GM19455 (cell line): ENCODE measurements around the gene HBZ.
"Not testable (repeated sequence)": the region's sequence is repeated elsewhere in the genome, so short reads cannot be mapped to it uniquely, and the experiment has no call there.

Source experiments
- ATAC-seq: cut with Tn5 transposase; IDR thresholded peaks from one replicate; pipeline ENCODE4 v1.9.1; 2021; ENCODE audit not compliant: unreplicated experiment

HBZ gene

DNA sequence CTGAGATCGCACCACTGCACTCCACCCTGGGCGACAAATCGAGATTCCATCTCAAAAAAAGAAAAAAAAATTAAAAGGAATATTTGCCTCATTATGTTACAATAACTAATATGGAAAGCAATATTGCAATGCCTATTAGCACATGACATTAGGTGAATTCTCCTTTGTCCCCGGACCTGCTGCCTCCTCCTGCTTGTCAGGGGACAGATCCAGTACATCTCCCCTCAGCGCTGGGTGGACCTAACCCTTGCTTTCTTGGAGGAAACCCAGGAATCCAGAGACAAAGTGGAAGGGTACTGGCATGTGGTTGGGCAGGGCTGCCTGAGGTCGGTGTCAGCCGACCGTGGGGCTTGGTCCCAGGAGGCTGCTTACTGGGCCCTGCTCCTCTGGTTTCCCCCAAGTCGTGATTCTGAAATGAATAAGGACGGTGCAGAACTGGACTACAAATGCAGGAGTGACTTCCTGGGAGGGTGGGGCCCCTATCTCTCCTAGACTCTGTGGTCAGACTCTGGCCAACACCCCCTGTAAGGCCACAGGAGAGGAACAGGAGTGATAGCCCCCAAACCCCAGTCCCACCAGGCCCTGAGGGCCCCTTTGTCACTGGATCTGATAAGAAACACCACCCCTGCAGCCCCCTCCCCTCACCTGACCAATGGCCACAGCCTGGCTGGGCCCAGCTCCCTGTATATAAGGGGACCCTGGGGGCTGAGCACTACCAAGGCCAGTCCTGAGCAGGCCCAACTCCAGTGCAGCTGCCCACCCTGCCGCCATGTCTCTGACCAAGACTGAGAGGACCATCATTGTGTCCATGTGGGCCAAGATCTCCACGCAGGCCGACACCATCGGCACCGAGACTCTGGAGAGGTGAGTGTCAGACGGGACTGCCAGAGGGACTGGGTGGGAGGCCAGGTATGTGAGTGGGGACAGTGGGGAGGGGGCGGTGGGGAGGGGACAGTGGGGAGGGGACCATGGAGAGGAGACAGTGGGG lies at the start of gene HBZ:
HBZ (plus strand) TSS at position 504 of the 988 bp plus-strand sequence; CDS start at position 770, 266 bp downstream.
- ATAC-seq: no peak

DNA sequence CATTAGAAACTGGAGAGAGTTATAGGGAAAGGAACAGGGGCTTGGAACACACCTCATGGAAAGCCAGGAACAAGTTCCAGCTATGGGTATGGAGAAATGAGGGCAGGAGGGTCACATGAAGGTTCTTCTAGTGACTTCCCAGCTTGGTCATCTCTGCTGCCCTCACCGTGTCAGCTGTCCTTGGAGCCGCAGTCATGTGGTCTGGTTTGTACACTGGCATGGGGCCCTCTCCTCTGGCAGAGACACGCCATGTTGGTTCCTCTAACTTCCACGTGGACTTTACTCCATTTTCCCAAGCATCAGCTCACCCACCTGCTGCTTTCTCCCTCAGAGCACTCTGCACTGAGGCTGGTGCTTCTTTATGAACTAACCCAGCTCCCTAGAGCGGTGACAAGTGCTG lies 48.1 kb upstream of the HBZ start:
- no peak for ATAC-seq

DNA sequence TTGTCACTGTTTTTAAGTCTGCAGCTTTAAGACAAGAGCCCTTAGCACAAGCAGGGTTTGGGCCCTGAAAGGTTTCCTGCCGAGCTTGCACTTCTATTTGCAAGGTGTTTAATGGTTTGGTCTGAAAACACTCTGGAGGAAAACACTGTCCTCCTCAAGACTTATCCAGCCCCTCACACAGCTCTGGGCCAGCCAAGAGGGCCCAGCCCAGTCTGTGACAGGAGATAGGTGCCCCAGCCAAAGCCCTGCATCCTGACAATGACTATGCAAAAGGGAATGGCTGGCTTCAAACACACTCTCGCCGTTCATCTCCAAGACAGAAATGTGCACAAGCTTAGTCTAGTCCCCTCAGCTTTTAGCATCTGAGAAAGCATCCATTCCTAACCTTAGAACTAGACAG lies 47.5 kb upstream of the HBZ start:
- no peak for ATAC-seq

DNA sequence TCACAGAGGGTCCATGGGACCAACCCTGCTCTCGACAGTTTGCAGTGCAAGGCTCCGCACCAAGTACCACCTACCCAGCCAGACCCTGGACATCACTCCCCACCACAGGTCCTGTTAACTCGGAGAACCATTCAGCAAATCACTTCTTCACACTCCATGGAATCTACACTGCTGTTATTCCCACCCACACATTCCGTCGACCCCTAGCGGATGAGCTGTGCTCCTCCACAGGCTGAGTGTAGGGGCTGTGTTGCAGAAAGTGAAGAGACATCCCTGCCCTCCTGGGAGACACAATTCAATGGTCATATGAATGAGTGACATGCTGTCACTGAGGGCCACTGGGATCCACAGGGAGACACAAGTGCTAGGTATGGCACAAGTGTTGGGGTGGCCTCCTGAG lies 46.9 kb upstream of the HBZ start:
- ATAC-seq: no peak

DNA sequence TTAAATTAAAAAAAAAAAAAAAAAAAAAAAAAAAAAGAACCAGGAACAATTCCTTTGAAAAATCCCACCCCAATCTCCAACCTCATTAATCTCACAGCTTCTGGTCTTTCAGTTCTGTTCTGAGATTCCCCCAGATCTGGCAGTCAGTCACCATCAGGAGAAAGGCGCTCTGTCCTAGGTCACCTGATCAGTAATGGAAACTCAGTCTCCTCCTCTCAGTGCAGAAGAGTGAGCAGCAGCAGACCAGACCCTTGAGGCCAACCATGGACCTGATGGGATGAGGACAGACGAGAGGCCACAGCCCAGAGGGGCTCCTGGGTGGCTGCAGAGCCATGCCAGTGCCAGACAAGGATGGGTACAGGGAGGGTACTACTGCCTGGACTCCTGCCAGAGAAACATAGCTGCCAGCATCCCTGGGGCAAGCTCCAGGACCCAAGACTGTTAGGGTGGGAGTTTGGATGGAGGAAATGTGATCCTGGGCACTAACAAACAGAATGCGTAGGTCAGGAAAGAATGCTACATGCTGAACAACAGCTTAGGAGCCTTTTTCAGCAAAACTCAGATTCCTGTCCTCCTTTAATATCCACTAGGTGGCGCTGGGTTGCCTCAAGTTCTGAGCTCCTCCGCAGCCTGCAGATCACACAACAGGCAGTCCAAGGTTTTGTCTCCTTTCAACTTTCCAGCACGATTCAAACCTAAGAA lies 45.7 kb upstream of the HBZ start:
- ATAC-seq: no peak

DNA sequence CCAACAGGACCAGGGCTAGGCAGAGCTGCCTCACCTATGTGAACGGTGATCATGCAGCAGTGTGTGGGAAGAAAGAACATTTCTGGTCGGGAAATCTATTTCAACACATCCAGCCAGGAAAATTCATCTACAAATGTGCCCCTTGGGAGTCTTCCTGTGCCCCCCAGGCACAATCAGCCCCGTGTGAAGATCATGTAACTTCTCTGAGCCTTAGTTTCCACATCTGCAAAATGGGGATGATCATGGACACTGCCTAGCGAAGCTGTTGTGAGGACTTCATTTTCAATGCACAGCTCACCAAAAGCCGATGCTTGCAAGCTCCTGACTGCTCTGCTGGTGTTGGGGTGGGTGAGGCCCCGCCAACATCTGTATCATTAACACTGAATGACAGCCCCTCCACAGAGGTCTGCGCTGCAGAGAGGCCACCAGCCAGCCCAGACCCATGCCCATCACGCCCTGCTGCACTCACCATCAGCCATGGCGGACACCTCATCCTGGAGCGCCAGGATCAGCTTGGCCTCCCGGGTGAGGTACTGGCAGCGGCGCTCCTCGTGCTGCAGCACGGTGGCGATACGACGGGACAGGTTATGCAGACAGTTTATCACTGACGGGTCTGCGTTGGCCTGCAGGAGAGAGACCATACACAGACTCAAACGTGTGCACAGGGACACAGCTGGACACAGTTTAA lies 40.1 kb upstream of the HBZ start:
- ATAC-seq: no peak

DNA sequence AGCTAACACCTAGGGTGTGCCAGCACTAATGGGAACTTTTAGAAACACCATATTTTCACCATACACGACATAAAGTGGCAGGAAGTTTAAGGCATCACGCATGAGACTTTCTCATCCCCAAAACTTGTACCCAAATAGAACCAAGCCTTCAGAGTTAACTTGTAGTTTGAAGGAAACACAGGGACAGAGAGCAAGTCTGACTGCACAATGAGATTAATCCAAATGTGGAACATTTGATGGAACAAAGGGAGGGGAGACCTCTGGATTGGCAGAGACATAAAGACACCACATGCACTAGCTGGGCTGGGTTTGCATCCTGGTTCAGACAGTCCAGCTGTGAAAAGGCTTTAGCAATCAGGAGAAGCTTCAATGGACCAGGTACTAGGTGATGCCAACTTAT lies 38.1 kb upstream of the HBZ start:
- no peak for ATAC-seq

DNA sequence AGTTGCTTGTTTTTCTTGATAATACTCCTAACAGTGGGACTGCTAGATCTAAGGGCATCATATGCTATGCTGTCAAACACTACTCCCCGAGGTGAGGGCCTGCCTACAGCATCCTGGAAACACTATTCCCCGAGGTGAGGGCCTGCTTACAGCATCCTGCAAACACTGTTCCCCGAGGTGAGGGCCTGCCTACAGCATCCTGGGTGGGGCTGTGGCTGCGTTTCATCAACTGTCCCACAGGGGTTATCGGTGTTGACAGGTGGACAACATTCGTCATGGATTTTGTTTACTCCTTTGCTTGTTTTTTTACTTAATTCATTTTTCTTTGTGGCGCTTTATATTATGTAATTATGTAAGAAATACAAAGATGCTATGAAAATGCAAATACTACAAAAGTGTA lies 36.4 kb upstream of the HBZ start:
- ATAC-seq: no peak

DNA sequence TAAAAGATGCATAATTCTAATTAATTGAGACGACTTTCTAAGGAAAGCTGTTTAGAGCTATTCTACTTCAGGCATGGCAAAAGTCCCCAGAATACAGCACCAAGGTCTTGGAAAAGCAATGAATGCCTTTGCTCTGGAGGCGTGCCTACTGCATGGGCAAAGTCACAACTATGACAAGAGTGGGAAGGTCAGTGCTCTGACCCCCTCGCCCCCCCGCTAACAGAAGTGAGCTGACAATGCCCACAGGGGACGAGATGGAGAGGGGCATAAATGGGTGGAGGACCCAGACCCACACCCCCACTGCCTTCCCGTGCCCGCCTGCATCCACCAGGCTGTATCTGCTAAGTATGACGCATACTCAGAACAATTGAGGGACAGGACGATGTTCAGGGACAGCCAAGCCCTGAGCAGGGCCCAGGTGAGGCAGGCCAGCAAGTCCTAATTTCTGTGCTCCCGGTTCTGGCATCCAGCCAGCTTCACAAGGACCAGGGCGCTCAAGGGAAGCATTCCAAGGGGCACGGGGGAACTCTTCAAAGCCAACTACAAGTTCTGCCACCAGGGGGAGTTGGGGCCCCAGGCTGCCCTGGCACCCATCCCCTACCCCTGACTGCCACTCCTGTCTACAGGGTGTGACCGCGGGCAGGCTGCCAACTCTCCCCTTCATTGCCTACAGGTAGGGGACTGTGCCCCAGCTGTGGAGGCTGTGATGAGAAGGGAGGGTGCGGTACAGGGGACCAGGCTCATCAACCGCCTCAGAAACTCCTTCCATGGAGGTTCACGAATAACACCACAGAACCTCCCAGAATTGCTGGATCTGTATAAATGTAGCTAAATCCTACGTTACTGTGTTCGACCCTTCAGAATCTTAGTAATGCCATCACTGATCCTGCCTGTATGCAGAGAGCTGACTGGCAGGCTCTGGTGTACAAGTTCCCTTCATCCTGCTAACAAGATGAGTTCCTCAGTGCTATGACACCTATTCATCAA lies 34.8 kb upstream of the HBZ start:
- ATAC-seq: no peak

DNA sequence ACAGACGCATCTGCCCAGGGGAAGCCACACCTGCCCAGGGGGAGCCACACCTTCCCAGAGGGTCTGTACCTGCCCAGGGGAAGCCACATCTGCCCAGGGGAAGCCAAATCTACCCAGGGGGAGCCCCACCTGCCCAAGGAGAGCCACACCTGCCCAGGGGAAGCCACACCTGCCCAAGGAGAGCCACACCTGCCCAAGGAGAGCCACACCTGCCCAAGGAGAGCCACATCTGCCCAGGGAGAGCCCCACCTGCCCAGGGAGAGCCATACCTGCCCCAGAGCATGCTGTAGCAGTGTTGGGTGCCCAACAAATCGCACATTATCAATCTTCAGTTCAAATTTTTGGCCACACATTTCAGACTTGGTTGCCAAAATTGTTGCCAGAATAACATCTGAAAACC lies 33.6 kb upstream of the HBZ start:
- no peak for ATAC-seq

DNA sequence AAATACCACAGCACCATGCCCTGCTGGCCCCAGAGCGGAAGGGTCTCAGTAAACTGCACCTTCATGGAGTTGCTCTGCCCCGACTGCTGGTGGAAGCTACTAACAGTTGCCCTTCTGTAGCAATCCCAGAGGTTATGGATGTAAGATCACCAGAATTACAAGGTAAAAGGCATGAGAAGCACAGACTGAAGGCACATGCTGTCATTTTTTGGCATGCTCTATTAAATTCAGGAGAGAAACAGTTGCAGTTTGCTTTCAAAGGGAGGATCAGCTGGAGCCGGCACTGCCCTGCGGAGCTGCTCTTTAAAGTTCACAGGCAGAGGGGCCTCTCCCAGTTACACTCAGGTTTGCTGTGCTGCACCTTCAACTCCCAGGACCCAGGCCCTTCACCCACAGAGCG lies 33.1 kb upstream of the HBZ start:
- no peak for ATAC-seq

DNA sequence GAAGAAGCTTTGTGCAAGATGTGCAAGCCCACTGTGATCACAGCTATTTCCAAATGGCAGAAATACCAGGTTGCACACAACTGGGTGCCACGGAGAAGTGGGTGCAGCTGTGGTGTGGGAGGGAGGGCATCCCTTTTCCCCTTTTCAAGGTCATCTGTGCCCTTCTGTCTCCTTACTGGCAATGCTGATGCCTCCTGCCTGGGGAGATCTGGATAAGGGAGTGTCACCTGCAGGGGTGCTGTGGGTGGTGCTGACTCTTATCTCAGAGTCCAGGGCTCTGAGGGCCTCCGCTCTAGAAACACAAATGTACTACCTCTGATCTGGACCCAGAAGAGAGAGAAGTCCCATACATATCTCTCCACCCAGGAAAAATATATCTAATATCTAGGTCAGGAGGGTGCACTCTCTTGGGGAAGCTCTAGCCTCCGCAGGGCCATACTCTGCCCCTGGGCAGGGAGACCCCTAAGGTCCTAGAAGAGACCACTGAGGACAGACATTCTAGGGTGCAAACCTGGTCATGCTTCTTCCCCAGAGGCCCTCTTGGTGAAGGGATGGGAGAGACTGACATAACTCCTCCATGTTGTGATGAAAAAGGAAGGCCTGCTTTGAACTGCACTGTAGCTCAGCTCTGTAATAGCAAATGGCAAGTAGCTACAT lies 32.5 kb upstream of the HBZ start:
- ATAC-seq: no peak

DNA sequence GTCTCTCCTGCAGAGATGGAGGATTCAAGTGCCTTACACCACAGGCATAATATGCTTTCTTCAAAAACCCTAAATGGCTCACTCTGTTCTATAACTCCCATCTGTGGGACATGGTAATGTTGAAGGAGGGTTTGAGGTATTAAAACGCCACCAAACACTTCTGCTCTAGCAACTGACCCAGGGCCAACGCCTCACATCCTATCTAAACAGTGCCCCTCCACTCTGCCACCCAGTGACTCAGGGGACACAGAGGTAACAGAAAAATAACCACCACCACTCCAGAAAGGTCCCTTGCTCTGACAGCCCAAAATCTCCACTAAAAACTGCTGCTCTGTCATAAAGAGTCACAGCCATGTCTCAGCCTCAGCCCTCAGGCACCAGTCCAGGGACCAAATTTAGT lies 31.7 kb upstream of the HBZ start:
- no peak for ATAC-seq

DNA sequence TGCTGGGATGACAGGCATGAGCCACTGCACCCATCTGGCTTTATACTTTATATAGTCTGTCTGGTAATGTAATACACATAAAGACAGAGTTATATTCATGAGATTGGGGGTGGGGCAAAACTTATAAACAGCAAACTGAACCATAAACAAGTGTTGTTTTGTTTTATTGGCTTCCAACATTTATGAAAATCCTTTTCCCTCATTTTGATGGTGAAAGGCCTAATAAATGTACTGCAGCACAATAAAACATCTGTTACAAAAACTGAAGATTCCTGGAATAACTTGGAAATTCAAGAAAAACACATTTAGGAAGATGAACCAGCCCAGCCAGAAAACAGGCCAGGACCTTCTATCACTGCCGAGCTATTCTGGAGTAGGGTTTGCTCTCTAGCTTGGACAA lies 30.1 kb upstream of the HBZ start:
- ATAC-seq: no peak

DNA sequence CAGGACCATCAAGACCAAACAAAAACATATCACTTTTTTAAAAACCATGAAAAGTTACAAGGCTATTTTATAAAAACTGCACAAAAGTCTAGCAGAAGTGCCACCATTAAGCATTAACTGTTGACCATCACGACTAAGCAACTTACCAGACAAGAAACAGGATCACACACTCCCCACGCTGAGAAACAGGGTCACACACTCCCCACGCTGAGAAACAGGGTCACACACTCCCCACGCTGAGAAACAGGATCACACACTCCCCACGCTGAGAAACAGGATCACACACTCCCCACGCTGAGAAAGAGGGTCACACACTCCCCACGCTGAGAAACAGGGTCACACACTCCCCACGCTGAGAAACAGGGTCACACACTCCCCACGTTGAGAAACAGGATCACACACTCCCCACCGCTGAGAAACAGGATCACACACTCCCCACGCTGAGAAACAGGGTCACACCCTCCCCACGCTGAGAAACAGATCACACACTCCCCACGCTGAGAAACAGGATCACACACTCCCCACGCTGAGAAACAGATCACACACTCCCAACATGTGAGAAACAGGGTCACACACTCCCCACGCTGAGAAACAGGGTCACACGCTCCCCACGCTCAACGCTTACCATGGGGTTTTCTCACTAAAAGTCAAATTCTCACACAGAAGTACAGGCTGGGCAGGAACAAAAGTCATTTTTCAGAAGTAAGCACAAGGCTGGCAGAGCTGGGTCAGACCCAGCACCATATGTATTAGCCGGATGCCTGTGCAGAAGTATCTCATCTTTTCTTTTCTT lies 28.7 kb upstream of the HBZ start:
- ATAC-seq: not testable (repeated sequence)

DNA sequence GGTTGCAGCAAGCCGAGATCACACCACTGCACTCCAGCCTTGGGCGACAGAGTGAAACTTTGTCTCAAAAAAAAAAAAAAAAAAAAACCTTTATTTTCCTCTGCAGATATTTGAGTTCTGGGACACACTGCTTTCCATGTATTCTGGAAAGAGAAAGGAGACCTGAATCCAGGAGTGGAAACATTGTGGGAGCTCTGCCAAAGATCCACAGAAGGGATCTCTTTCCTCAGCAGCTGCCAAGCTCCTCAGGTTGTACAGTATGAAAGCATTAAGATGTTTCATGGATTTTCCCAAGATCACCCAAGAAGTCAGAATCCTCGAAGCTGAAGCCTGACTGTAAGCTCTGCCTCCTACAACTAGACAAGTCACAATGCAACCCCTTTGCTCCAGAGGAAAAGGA lies 27.4 kb upstream of the HBZ start:
- ATAC-seq: no peak

DNA sequence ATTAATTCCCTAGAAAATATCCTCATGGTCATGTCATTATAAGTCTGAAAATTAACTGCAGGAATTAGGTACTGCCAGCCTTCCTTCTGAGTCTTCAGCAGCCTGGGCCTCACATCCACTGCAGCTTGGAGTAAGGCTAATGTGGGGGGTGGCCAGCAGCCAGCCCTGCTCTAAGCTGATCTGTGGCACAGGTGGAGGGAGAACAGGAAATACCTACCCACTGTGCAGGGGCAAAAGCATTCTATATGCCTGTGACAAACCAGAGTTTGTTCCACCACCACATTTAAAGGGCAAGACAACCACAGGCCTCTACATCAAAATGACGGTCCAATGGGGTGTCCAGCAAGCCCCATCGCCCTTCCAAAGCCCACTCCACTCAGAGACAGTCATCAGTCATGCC lies 23.4 kb upstream of the HBZ start:
- ATAC-seq: no peak

DNA sequence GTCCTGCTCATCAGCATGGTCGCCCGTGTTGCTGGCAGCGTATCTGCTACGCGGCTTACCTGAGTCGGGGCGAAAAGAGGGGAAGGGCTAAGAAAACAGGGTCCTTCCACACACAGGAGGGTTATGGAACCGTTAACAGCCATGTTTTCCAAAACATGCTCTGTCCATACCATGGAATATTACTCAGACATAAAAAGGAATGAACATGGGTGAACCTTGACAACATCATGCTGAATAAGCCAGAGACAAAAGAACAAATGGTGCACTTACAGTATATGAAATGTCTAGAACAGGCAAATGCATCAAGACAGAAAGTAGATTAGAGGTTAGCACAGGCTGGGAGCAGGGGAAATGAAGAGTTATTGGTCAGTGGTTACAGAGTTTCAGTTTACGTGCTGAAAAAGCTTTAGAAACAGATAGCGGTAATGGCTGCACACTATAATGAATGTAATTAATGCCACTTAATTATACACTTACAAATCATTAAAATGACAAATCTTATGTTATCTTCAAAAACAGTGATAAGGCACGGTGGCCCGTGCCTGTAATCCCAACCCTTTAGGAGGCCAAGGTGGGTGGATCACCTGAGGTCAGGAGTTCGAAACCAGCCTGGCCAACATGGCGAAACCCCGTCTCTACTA lies 21.8 kb upstream of the HBZ start:
- ATAC-seq: no peak

DNA sequence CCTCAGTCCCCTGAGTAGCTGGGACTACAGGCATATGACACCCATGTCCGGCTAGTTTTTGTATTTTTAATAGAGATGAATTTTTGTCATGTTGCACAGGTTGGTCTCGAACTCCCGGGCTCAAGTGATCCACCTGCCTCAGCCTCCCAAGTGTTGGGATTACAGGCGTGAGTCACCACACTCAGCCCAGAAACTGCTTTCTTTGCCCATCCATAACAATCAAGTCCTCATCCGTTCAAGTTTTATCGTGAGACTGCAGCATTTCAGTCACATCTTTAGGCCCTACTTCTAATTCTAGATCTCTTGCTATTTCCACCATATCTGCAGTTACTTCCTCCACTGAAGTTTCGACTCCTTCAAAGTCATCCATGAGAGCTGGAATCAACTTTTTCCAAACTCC lies 20.3 kb upstream of the HBZ start:
- ATAC-seq: no peak
